Liver (tissue), 3 donors: Measurements from ENCODE around the gene LCN6.

ENCODE experiments used
- CTCF ChIP-seq: fragments of 150-350 bp; IDR thresholded peaks from 2 replicates; pipeline ENCODE4 v1.5.1; 2017; ENCODE audit warnings: improper control_type of control experiment, low read depth, low read length; ENCODE audit not compliant: missing input control
- EGR1 ChIP-seq, 2 donors: IDR thresholded peaks; 2 replicates each; pipeline ENCODE4 v1.6.1; 2016 to 2018; ENCODE audit warnings: antibody characterized with exemption in 2 of 2, low read depth in 2 of 2
- GABPA ChIP-seq, 2 donors: IDR thresholded peaks in 1 of 2; conservative IDR thresholded peaks in 1 of 2; 2 replicates each; pipeline ENCODE4 v1.6.1; 2016; ENCODE audit warnings: antibody characterized with exemption in 2 of 2, mild to moderate bottlenecking in 1 of 2, moderate library complexity in 1 of 2
- HNF4A ChIP-seq, 2 donors: conservative IDR thresholded peaks; 2 replicates each; pipeline ENCODE4 v1.6.1; 2016; ENCODE audit warnings: antibody characterized with exemption in 2 of 2, mild to moderate bottlenecking in 2 of 2
- JUND ChIP-seq, 2 donors: IDR thresholded peaks; 2 replicates each; pipeline ENCODE4 v1.6.1; 2016; ENCODE audit warnings: antibody characterized with exemption in 2 of 2
- MAX ChIP-seq: IDR thresholded peaks from 2 replicates; pipeline ENCODE4 v1.6.1; 2016; ENCODE audit warnings: antibody characterized with exemption
- SP1 ChIP-seq: IDR thresholded peaks from 2 replicates; pipeline ENCODE4 v1.6.1; 2018; ENCODE audit warnings: antibody characterized with exemption, mild to moderate bottlenecking
- TAF1 ChIP-seq: conservative IDR thresholded peaks from 2 replicates; pipeline ENCODE4 v1.6.1; 2016; ENCODE audit warnings: antibody characterized with exemption, mild to moderate bottlenecking
- YY1 ChIP-seq: IDR thresholded peaks from 2 replicates; pipeline ENCODE4 v1.6.1; 2016; ENCODE audit warnings: antibody characterized with exemption, mild to moderate bottlenecking
- TF ChIP-seq, protein P1 (sequence below): IDR thresholded peaks from 2 replicates; pipeline ENCODE4 v1.6.1; 2016; ENCODE audit warnings: antibody characterized with exemption
- donor health status: healthy.
- donor health status: healthy.

GRCh38 chr9:136777359-136777758, 29.0 kb upstream of the LCN6 start:
- TF ChIP-seq CTCF (no peak), JUND (IDR thresholded peaks at IDR 0.05) (no peak), TAF1 (no peak), MAX (no peak), EGR1 (IDR thresholded peaks at IDR 0.05; ENCODE audit: low read depth in 2 of 2) (no peak), YY1 (no peak), HNF4A (conservative IDR thresholded peaks at IDR 0.05) (no peak), GABPA (IDR thresholded peaks at IDR 0.05 in 1 of 2, conservative IDR thresholded peaks at IDR 0.05 in 1 of 2) (no peak), SP1 (no peak)
- TF ChIP-seq, protein P1, sequence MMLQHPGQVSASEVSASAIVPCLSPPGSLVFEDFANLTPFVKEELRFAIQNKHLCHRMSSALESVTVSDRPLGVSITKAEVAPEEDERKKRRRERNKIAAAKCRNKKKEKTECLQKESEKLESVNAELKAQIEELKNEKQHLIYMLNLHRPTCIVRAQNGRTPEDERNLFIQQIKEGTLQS = no peak
